SK-N-SH treated with all-trans-retinoic acid at 6 μM for 48 hours (cell line): ENCODE data around the gene GRK5.

Experiments used
- ATAC-seq: fragments of 200-7000 bp; cut with Tn5 transposase; 3 replicates; pipeline ENCODE4 v1.9.1; 2020; ENCODE audit warnings: mild to moderate bottlenecking, moderate library complexity
- ARNTL ChIP-seq: fragments of 450-650 bp; formaldehyde crosslinking; IDR thresholded peaks from 2 replicates; pipeline ENCODE4 v1.5.0; 2020; ENCODE audit warnings: low read depth, mild to moderate bottlenecking, moderate library complexity, borderline replicate concordance
- BACH2 ChIP-seq: fragments of 250-450 bp; sonication (Bioruptor Pico); IDR thresholded peaks from 2 replicates; pipeline ENCODE4 v1.9.0; 2021; ENCODE audit warnings: mild to moderate bottlenecking, borderline replicate concordance
- CREB5 ChIP-seq: fragments of 250-450 bp; sonication (Bioruptor Pico); IDR thresholded peaks from 2 replicates; pipeline ENCODE4 v1.5.1; 2020; ENCODE audit warnings: low read depth, mild to moderate bottlenecking, moderate library complexity
- CSDC2 ChIP-seq: fragments of 250-450 bp; sonication (Bioruptor Pico); IDR thresholded peaks from 2 replicates; pipeline ENCODE4 v1.5.0; 2020; ENCODE audit warnings: mild to moderate bottlenecking, moderate library complexity
- GLIS3 ChIP-seq: fragments of 250-450 bp; sonication (Bioruptor Pico); IDR thresholded peaks from 2 replicates; pipeline ENCODE4 v1.5.0; 2020; ENCODE audit warnings: mild to moderate bottlenecking, moderate library complexity
- ISL1 ChIP-seq: fragments of 250-450 bp; sonication (Bioruptor Pico); IDR thresholded peaks from 2 replicates; pipeline ENCODE4 v2.1.2; 2022; ENCODE audit warnings: mild to moderate bottlenecking, moderate library complexity
- OSR1 ChIP-seq: fragments of 250-450 bp; sonication (Bioruptor Pico); IDR thresholded peaks from 2 replicates; pipeline ENCODE4 v1.8.0; 2022; ENCODE audit warnings: moderate library complexity, mild to moderate bottlenecking, inconsistent platforms
- PATZ1 ChIP-seq: fragments of 250-450 bp; sonication (Bioruptor Pico); IDR thresholded peaks from 2 replicates; pipeline ENCODE4 v1.8.0; 2020; ENCODE audit warnings: mild to moderate bottlenecking, moderate library complexity, borderline replicate concordance
- PPARA ChIP-seq: fragments of 250-450 bp; sonication (Bioruptor Pico); IDR thresholded peaks from 2 replicates; pipeline ENCODE4 v1.5.0; 2020; ENCODE audit warnings: mild to moderate bottlenecking, borderline replicate concordance
- RARB ChIP-seq: fragments of 250-450 bp; sonication (Bioruptor Pico); IDR thresholded peaks from 2 replicates; pipeline ENCODE4 v1.8.0; 2021; ENCODE audit warnings: mild to moderate bottlenecking, moderate library complexity
- SNAI2 ChIP-seq: fragments of 250-450 bp; sonication (Bioruptor Pico); IDR thresholded peaks from 2 replicates; pipeline ENCODE4 v1.5.0; 2020; ENCODE audit warnings: mild to moderate bottlenecking, moderate library complexity
- TCF4 ChIP-seq: fragments of 250-450 bp; sonication (Bioruptor Pico); IDR thresholded peaks from 2 replicates; pipeline ENCODE4 v1.8.0; 2021; ENCODE audit warnings: mild to moderate bottlenecking, moderate library complexity, borderline replicate concordance
- TOX ChIP-seq: fragments of 250-450 bp; sonication (Bioruptor Pico); IDR thresholded peaks from 2 replicates; pipeline ENCODE4 v1.8.0; 2021; ENCODE audit warnings: mild to moderate bottlenecking, moderate library complexity, borderline replicate concordance
- ZC3H10 ChIP-seq: fragments of 250-450 bp; sonication (Bioruptor Pico); IDR thresholded peaks from 2 replicates; pipeline ENCODE4 v1.5.1; 2021; ENCODE audit warnings: mild to moderate bottlenecking, moderate library complexity
- ZFP3 ChIP-seq: fragments of 250-450 bp; sonication (Bioruptor Pico); IDR thresholded peaks from 2 replicates; pipeline ENCODE4 v1.5.0; 2020; ENCODE audit warnings: mild to moderate bottlenecking, moderate library complexity
- ZFP30 ChIP-seq: fragments of 450-650 bp; formaldehyde crosslinking; IDR thresholded peaks from 2 replicates; pipeline ENCODE4 v1.5.0; 2022; ENCODE audit warnings: mild to moderate bottlenecking, moderate library complexity
- ZNF565 ChIP-seq: fragments of 450-650 bp; formaldehyde crosslinking; conservative IDR thresholded peaks from 2 replicates; pipeline ENCODE4 v1.5.0; 2020; ENCODE audit warnings: low read depth, mild to moderate bottlenecking, moderate library complexity
- ZNF70 ChIP-seq: fragments of 450-650 bp; formaldehyde crosslinking; IDR thresholded peaks from 2 replicates; pipeline ENCODE4 v1.5.0; 2020; ENCODE audit warnings: mild to moderate bottlenecking, moderate library complexity
- ZNF8 ChIP-seq: fragments of 450-650 bp; formaldehyde crosslinking; IDR thresholded peaks from 2 replicates; pipeline ENCODE4 v1.5.0; 2020; ENCODE audit warnings: mild to moderate bottlenecking, moderate library complexity
- TF ChIP-seq, protein P1 (sequence below): fragments of 250-450 bp; sonication (Bioruptor Pico); IDR thresholded peaks from 2 replicates; pipeline ENCODE4 v1.5.0; 2020; ENCODE audit warnings: mild to moderate bottlenecking, moderate library complexity
- TF ChIP-seq, protein P2 (sequence below): fragments of 250-450 bp; sonication (Bioruptor Pico); IDR thresholded peaks from 2 replicates; pipeline ENCODE4 v1.8.0; 2021; ENCODE audit warnings: low read depth, mild to moderate bottlenecking, moderate library complexity, borderline replicate concordance

GRK5 gene

GRCh38 chr10:119304541-119304940 lies 97.2 kb downstream of the GRK5 start:
- ATAC-seq = no peak
- no peak for TF ChIP-seq ISL1 (CRISPR knock-in tag)
- TF ChIP-seq ARNTL (CRISPR knock-in tag) = no peak
- TF ChIP-seq ZC3H10 (CRISPR knock-in tag) = no peak
- no peak for TF ChIP-seq CSDC2 (CRISPR knock-in tag)
- TF ChIP-seq TCF4 (CRISPR knock-in tag) = no peak
- TF ChIP-seq RARB = no peak
- TF ChIP-seq ZFP3 (CRISPR knock-in tag) = no peak
- TF ChIP-seq ZNF70 = no peak
- no peak for TF ChIP-seq GLIS3
- no peak for TF ChIP-seq SNAI2
- no peak for TF ChIP-seq CREB5 (CRISPR knock-in tag)
- no peak for TF ChIP-seq TOX (CRISPR knock-in tag)
- TF ChIP-seq ZNF565 (CRISPR knock-in tag) = no peak
- TF ChIP-seq PATZ1 (CRISPR knock-in tag) = no peak
- TF ChIP-seq OSR1 = no peak
- TF ChIP-seq, protein P1, sequence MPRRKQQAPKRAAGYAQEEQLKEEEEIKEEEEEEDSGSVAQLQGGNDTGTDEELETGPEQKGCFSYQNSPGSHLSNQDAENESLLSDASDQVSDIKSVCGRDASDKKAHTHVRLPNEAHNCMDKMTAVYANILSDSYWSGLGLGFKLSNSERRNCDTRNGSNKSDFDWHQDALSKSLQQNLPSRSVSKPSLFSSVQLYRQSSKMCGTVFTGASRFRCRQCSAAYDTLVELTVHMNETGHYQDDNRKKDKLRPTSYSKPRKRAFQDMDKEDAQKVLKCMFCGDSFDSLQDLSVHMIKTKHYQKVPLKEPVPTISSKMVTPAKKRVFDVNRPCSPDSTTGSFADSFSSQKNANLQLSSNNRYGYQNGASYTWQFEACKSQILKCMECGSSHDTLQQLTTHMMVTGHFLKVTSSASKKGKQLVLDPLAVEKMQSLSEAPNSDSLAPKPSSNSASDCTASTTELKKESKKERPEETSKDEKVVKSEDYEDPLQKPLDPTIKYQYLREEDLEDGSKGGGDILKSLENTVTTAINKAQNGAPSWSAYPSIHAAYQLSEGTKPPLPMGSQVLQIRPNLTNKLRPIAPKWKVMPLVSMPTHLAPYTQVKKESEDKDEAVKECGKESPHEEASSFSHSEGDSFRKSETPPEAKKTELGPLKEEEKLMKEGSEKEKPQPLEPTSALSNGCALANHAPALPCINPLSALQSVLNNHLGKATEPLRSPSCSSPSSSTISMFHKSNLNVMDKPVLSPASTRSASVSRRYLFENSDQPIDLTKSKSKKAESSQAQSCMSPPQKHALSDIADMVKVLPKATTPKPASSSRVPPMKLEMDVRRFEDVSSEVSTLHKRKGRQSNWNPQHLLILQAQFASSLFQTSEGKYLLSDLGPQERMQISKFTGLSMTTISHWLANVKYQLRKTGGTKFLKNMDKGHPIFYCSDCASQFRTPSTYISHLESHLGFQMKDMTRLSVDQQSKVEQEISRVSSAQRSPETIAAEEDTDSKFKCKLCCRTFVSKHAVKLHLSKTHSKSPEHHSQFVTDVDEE (CRISPR knock-in tag) = no peak
- TF ChIP-seq, all 23 proteins: peak for 0

- peak; percentile 93 for ATAC-seq
- TF ChIP-seq PATZ1 (CRISPR knock-in tag) = peak; percentile 41; the same call in 1 of the 2 replicates
- TF ChIP-seq, protein P2, sequence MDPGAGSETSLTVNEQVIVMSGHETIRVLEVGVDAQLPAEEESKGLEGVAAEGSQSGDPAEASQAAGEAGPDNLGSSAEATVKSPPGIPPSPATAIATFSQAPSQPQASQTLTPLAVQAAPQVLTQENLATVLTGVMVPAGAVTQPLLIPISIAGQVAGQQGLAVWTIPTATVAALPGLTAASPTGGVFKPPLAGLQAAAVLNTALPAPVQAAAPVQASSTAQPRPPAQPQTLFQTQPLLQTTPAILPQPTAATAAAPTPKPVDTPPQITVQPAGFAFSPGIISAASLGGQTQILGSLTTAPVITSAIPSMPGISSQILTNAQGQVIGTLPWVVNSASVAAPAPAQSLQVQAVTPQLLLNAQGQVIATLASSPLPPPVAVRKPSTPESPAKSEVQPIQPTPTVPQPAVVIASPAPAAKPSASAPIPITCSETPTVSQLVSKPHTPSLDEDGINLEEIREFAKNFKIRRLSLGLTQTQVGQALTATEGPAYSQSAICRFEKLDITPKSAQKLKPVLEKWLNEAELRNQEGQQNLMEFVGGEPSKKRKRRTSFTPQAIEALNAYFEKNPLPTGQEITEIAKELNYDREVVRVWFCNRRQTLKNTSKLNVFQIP = no peak
- TF ChIP-seq GLIS3 = no peak
- 0 out of 2 replicates have a peak, but pooled peaks have one; percentile 34 for TF ChIP-seq ISL1 (CRISPR knock-in tag)
- TF ChIP-seq TCF4 (CRISPR knock-in tag) = no peak
- TF ChIP-seq ZFP3 (CRISPR knock-in tag) = no peak
- TF ChIP-seq ZNF70 = no peak
Measured at GRCh38 chr10:119305860-119306513, 98.6 kb downstream of the GRK5 start.

- TF ChIP-seq TCF4 (CRISPR knock-in tag) (no peak), RARB (no peak), BACH2 (CRISPR knock-in tag) (no peak), ZNF565 (CRISPR knock-in tag) (no peak), ZNF8 (no peak), PPARA (CRISPR knock-in tag) (no peak), ZFP30 (CRISPR knock-in tag) (no peak)
- TF ChIP-seq, protein P1 (CRISPR knock-in tag) = no peak
- TF ChIP-seq, all 23 proteins: peak for 0
- peak; percentile 29 for ATAC-seq
Measured at GRCh38 chr10:119306514-119306951, 99.2 kb downstream of the GRK5 start.
